GM21447 (cell line): ENCODE data around the gene VIPR2.

ENCODE experiments used
- ATAC-seq: cut with Tn5 transposase; IDR thresholded peaks from one replicate; pipeline ENCODE4 v1.9.1; 2021; ENCODE audit not compliant: unreplicated experiment

Gene VIPR2

GRCh38 chr7:159121476-159121875 lies 23.2 kb downstream of the VIPR2 start:
- ATAC-seq = no peak

- ATAC-seq = no peak
Observed at GRCh38 chr7:159121068-159121467, 23.6 kb downstream of the VIPR2 start.

GRCh38 chr7:159120540-159120919 lies 24.1 kb downstream of the VIPR2 start:
- ATAC-seq = no peak

GRCh38 chr7:159119851-159120539 lies 24.7 kb downstream of the VIPR2 start:
- ATAC-seq = no peak

GRCh38 chr7:159119026-159119741 lies 25.5 kb downstream of the VIPR2 start:
- no peak for ATAC-seq

GRCh38 chr7:159118623-159119022 lies 26.0 kb downstream of the VIPR2 start:
- ATAC-seq = no peak

GRCh38 chr7:159118197-159118595 lies 26.5 kb downstream of the VIPR2 start:
- ATAC-seq = no peak

GRCh38 chr7:159117366-159118196 lies 27.1 kb downstream of the VIPR2 start:
- ATAC-seq = no peak

GRCh38 chr7:159116581-159117339 lies 27.9 kb downstream of the VIPR2 start:
- ATAC-seq = no peak

- no peak for ATAC-seq
Observed at GRCh38 chr7:159115601-159116501, 28.8 kb downstream of the VIPR2 start.

- ATAC-seq = no peak
Observed at GRCh38 chr7:159114981-159115380, 29.7 kb downstream of the VIPR2 start.

- ATAC-seq = no peak
Observed at GRCh38 chr7:159114096-159114495, 30.6 kb downstream of the VIPR2 start.

GRCh38 chr7:159113056-159113455 lies 31.6 kb downstream of the VIPR2 start:
- ATAC-seq = no peak

- ATAC-seq = no peak
Observed at GRCh38 chr7:159112136-159113011, 32.3 kb downstream of the VIPR2 start.

GRCh38 chr7:159109653-159110035 lies 35.0 kb downstream of the VIPR2 start:
- ATAC-seq = no peak

- no peak for ATAC-seq
Observed at GRCh38 chr7:159108941-159109652, 35.6 kb downstream of the VIPR2 start.

- ATAC-seq = no peak
Observed at GRCh38 chr7:159108491-159108890, 36.2 kb downstream of the VIPR2 start.

GRCh38 chr7:159107161-159107892 lies 37.3 kb downstream of the VIPR2 start:
- ATAC-seq = no peak
